Measurements from ENCODE around the gene RCOR2. TPM values are rescaled to one million over a fixed set of nuclear protein-coding genes. Genes with fewer than 3 reads are reported as not detected.
"Not testable (repeated sequence)": the region's sequence is repeated elsewhere in the genome, so short reads cannot be mapped to it uniquely, and the experiment has no call there.

RCOR2 gene
- total RNA-seq, 1 experiment from 2014 or later: 1.8 TPM

DNA sequence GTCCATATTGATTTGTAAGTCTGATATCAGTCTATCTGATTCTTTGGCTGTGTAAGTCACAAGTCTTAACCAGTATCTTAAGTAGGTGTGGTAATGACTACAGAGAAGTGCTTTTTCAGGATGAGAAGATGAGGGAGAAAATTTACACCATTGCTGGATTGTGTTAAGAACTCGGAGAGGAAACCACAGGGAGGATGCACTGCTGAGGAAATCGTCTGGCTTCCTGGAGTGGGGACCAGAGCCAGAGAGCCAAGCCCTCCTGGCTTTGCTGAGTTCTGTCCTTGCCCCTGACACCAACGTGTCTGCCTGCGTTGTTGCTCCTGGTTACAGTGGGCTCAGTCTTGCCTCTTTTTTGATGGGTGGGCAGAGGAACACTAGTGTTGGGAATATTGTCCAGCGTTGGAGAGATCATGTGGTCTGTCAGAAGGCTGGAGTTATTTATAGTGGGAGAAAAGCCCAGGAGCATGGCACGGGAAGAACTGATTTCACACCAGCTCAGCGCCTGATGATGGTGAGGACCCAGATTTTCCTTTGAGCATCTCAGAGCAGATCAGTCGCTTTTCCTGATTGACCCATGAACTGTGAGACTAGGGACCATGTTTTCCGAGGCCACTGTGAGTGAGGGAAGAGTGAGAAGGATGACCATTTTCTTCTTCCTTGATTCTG is 48.4 kb downstream of the RCOR2 start:
- Histone ChIP-seq H3K4me3 (ENCODE audit: low read depth, low read length) (no peak overlapping the region), H3K27me3 (replicated peaks; ENCODE audit: control insufficient read depth, insufficient read depth, low read length) (no peaks in the 10 kb centered on the region), H3K9me3 (no peaks in the 10 kb centered on the region), H3K36me3 (ENCODE audit: control insufficient read depth, insufficient read depth, low read length) (peaks cover 5% of the 10 kb centered on the region), H3K4me1 (peaks cover 8% of the 10 kb centered on the region)
- no peak for DNase-seq
- Mint-ChIP-seq H3K36me3 (ENCODE audit: insufficient read depth, unreplicated experiment) (peaks cover 36% of the 10 kb centered on the region), H3K9me3 (ENCODE audit: unreplicated experiment) (no peaks in the 10 kb centered on the region), H3K4me1 (ENCODE audit: low read depth, unreplicated experiment) (peaks cover 24% of the 10 kb centered on the region), H3K27me3 (ENCODE audit: insufficient read depth, unreplicated experiment) (no peaks in the 10 kb centered on the region), H3K4me3 (ENCODE audit: unreplicated experiment) (no peak overlapping the region), H3K27ac (ENCODE audit: unreplicated experiment) (no peak overlapping the region)
- intact Hi-C loops (cut with micrococcal nuclease; ENCODE audit: unreplicated experiment): no loop called here
- ChIA-PET CTCF (interaction anchor here (1.4 kb wide), 1 partner anchor 30 kb away, joined by 3 read pairs; the partner anchor contains the start of gene MARK2), POLR2A (no interaction called here)
- no TSS peak for BruUV-seq (replicated peaks)
- TF ChIP-seq, protein P1, sequence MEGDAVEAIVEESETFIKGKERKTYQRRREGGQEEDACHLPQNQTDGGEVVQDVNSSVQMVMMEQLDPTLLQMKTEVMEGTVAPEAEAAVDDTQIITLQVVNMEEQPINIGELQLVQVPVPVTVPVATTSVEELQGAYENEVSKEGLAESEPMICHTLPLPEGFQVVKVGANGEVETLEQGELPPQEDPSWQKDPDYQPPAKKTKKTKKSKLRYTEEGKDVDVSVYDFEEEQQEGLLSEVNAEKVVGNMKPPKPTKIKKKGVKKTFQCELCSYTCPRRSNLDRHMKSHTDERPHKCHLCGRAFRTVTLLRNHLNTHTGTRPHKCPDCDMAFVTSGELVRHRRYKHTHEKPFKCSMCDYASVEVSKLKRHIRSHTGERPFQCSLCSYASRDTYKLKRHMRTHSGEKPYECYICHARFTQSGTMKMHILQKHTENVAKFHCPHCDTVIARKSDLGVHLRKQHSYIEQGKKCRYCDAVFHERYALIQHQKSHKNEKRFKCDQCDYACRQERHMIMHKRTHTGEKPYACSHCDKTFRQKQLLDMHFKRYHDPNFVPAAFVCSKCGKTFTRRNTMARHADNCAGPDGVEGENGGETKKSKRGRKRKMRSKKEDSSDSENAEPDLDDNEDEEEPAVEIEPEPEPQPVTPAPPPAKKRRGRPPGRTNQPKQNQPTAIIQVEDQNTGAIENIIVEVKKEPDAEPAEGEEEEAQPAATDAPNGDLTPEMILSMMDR (IDR thresholded peaks at IDR 0.05; ENCODE audit: insufficient read depth in 1 of 2, low read depth in 1 of 2, low read length in 1 of 2, severe bottlenecking in 1 of 2, unreplicated experiment in 1 of 2): no peak

DNA sequence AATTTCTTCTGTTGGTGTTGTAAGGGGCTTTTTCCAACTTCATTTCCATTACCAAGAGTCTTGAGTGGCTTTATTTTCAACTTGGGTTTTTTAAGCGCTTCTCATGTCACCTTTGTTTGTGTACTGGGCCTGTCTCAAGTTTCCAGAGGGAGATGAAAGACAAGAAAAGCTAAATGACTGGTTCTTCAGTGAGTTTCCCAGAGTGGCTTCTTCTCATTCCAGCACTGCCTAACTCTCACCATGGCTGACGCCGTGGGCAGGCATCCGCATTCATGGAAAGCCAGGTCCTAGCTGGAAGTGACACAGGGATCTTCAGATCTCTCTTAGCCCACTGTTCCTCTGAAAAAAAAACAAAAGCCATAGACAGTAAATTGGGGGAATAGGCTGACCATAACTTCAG is 49.5 kb downstream of the RCOR2 start:
- Histone ChIP-seq H3K27me3 (replicated peaks; ENCODE audit: control insufficient read depth, insufficient read depth, low read length) (no peaks in the 10 kb centered on the region), H3K4me1 (peaks cover 8% of the 10 kb centered on the region), H3K4me3 (ENCODE audit: low read depth, low read length) (no peak overlapping the region), H3K9me3 (no peaks in the 10 kb centered on the region), H3K36me3 (ENCODE audit: control insufficient read depth, insufficient read depth, low read length) (peaks cover 5% of the 10 kb centered on the region)
- intact Hi-C loops (cut with micrococcal nuclease; ENCODE audit: unreplicated experiment): no loop called here
- Mint-ChIP-seq H3K27ac (ENCODE audit: unreplicated experiment) (no peak overlapping the region), H3K4me3 (ENCODE audit: unreplicated experiment) (no peak overlapping the region), H3K36me3 (ENCODE audit: insufficient read depth, unreplicated experiment) (peaks cover 43% of the 10 kb centered on the region), H3K27me3 (ENCODE audit: insufficient read depth, unreplicated experiment) (no peaks in the 10 kb centered on the region), H3K4me1 (ENCODE audit: low read depth, unreplicated experiment) (peaks cover 28% of the 10 kb centered on the region), H3K9me3 (ENCODE audit: unreplicated experiment) (no peaks in the 10 kb centered on the region)
- no peak for DNase-seq
- POLR2A ChIA-PET: no interaction called here
- TF ChIP-seq, protein P1 (IDR thresholded peaks at IDR 0.05; ENCODE audit: insufficient read depth in 1 of 2, low read depth in 1 of 2, low read length in 1 of 2, severe bottlenecking in 1 of 2, unreplicated experiment in 1 of 2): no peak
- BruUV-seq (replicated peaks): no TSS peak
- CTCF ChIA-PET: no interaction called here

DNA sequence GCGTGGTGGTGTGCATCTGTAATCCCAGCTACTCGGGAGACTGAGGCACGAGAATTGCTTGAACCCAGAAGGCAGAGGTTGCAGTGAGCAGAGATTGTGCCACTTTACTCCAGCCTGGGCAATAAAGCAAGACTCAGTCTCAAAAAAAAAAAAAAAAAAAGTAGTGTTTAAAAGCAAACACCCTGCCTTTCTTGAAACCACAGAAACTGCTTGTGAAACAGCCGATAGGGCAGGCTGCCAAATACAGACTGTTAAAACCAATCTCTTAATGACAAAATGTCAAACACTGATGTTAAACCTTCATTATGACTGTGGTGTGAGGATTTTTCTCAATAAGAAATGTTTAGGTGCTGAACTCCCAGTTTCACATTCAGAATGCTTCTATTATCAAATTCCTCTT is 50.8 kb downstream of the RCOR2 start:
- intact Hi-C loops (cut with micrococcal nuclease; ENCODE audit: unreplicated experiment): no loop called here
- no peaks in the 10 kb centered on the region for H3K27me3 ChIP-seq (replicated peaks; ENCODE audit: control insufficient read depth, insufficient read depth, low read length)
- H3K27me3 Mint-ChIP-seq (ENCODE audit: insufficient read depth, unreplicated experiment): no peaks in the 10 kb centered on the region
- H3K4me3 Mint-ChIP-seq (ENCODE audit: unreplicated experiment): no peak overlapping the region
- no peak overlapping the region for H3K27ac Mint-ChIP-seq (ENCODE audit: unreplicated experiment)
- TF ChIP-seq, protein P1 (IDR thresholded peaks at IDR 0.05; ENCODE audit: insufficient read depth in 1 of 2, low read depth in 1 of 2, low read length in 1 of 2, severe bottlenecking in 1 of 2, unreplicated experiment in 1 of 2): no peak
- no peaks in the 10 kb centered on the region for H3K4me1 ChIP-seq
- DNase-seq: no peak
- H3K36me3 Mint-ChIP-seq (ENCODE audit: insufficient read depth, unreplicated experiment): peaks cover 51% of the 10 kb centered on the region
- peaks cover 24% of the 10 kb centered on the region for H3K4me1 Mint-ChIP-seq (ENCODE audit: low read depth, unreplicated experiment)
- BruUV-seq (replicated peaks): no TSS peak
- no peak overlapping the region for H3K4me3 ChIP-seq (ENCODE audit: low read depth, low read length)
- CTCF ChIA-PET: no interaction called here
- H3K36me3 ChIP-seq (ENCODE audit: control insufficient read depth, insufficient read depth, low read length): peaks cover 5% of the 10 kb centered on the region
- no peaks in the 10 kb centered on the region for H3K9me3 ChIP-seq
- POLR2A ChIA-PET: interaction anchor here (0.6 kb wide), 1 partner anchor 45 kb away, joined by 3 read pairs; no protein-coding TSS in a partner anchor
- no peaks in the 10 kb centered on the region for H3K9me3 Mint-ChIP-seq (ENCODE audit: unreplicated experiment)

DNA sequence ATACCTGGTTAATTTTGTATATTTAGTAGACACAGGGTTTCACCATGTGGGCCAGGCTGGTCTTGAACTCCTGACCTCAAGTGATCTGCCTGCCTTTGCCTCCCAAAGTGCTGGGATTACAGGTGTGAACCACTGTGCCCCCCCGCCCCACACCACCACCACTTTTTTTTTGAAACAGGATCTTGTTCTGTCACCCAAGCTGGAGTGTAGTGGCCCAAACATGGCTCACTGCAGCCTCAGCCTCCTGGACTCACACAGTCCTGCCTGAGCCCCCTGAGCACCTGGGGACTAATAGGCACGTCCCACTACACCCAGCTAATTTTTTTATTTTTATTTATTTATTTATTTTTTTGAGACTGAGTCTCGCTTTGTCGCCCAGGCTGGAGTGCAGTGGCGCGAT is 53.3 kb downstream of the RCOR2 start:
- H3K4me1 ChIP-seq; H3K9me3 ChIP-seq; H3K27me3 ChIP-seq (replicated peaks; ENCODE audit: control insufficient read depth, insufficient read depth, low read length); H3K27me3 Mint-ChIP-seq (ENCODE audit: insufficient read depth, unreplicated experiment); POLR2A ChIA-PET; H3K36me3 ChIP-seq (ENCODE audit: control insufficient read depth, insufficient read depth, low read length); DNase-seq; CTCF ChIA-PET; H3K27ac Mint-ChIP-seq (ENCODE audit: unreplicated experiment); H3K9me3 Mint-ChIP-seq (ENCODE audit: unreplicated experiment); intact Hi-C loops (cut with micrococcal nuclease; ENCODE audit: unreplicated experiment); H3K4me3 Mint-ChIP-seq (ENCODE audit: unreplicated experiment); BruUV-seq (replicated peaks); H3K4me3 ChIP-seq (ENCODE audit: low read depth, low read length): not testable (repeated sequence)
- Mint-ChIP-seq H3K4me1 (ENCODE audit: low read depth, unreplicated experiment) (peaks cover 19% of the 10 kb centered on the region), H3K36me3 (ENCODE audit: insufficient read depth, unreplicated experiment) (peaks cover 71% of the 10 kb centered on the region)

Measured in Caco-2 (cell line).